Esophagus (tissue), 2 donors: ENCODE results near the gene USP3. TPM values are rescaled to one million over a fixed set of nuclear protein-coding genes. Genes with fewer than 3 reads are reported as not detected.

ENCODE experiments used
- polyA plus RNA-seq, 2 donors: library from polyadenylated mRNA; stranded (reverse); fragments of 200-250 nt; gene quantifications; one replicate each; pipeline ENCODE4 v1.2.3, GENCODE V29; 2013
- donor health status: healthy with polysubstance abuse.
- donor health status: Bipolar disorder and iron deficiency.

USP3 gene
- polyA plus RNA-seq, 2 donors, result 14.0 to 15.0 TPM

Other genes with a start within 250 kb of the USP3 start
- gene APH1B, start 227.0 kb upstream of the USP3 start, polyA plus RNA-seq, result 1 to 10 TPM; 1.6 to 2.0 TPM
- 10 to 100 TPM; 32.2 to 35.0 TPM for gene CA12, start 122.7 kb upstream of the USP3 start, polyA plus RNA-seq
- gene FBXL22, start 92.8 kb downstream of the USP3 start, polyA plus RNA-seq, result 1 to 10 TPM; 2.8 to 4.5 TPM